GM21825 (cell line): ENCODE measurements around the gene KDM2A.
A peak's percentile ranks its signal among the peaks of the same experiment; 100 is the strongest.
"Not testable (repeated sequence)": the region's sequence is repeated elsewhere in the genome, so short reads cannot be mapped to it uniquely, and the experiment has no call there.

Experiments used
- ATAC-seq: cut with Tn5 transposase; IDR thresholded peaks from one replicate; pipeline ENCODE4 v1.9.1; 2021; ENCODE audit warnings: mild to moderate bottlenecking, moderate library complexity; ENCODE audit not compliant: unreplicated experiment

Gene KDM2A

GRCh38 chr11:67230886-67231285 lies 111.8 kb downstream of the KDM2A start:
- ATAC-seq: no peak

- ATAC-seq: no peak
Measured at GRCh38 chr11:67233584-67234190, 114.6 kb downstream of the KDM2A start.

- not testable (repeated sequence) for ATAC-seq
Measured at GRCh38 chr11:67234571-67234970, 115.5 kb downstream of the KDM2A start.

- ATAC-seq: no peak
Measured at GRCh38 chr11:67237574-67237973, 118.5 kb downstream of the KDM2A start.

- ATAC-seq: no peak
Measured at GRCh38 chr11:67238894-67239782, 120.1 kb downstream of the KDM2A start.

- ATAC-seq: peak; percentile 79
Measured at GRCh38 chr11:67239783-67240575, 120.9 kb downstream of the KDM2A start.

- ATAC-seq: peak; percentile 35
Measured at GRCh38 chr11:67240576-67241389, 121.7 kb downstream of the KDM2A start.

GRCh38 chr11:67242548-67242947 lies 123.5 kb downstream of the KDM2A start:
- ATAC-seq: no peak

- ATAC-seq: no peak
Measured at GRCh38 chr11:67243051-67243450, 124.0 kb downstream of the KDM2A start.

- ATAC-seq: no peak
Measured at GRCh38 chr11:67245046-67245445, 126.0 kb downstream of the KDM2A start.

- ATAC-seq: no peak
Measured at GRCh38 chr11:67247946-67248550, 129.0 kb downstream of the KDM2A start.

GRCh38 chr11:67248653-67249052 lies 129.6 kb downstream of the KDM2A start:
- no peak for ATAC-seq

GRCh38 chr11:67250059-67251043 lies 131.3 kb downstream of the KDM2A start:
- ATAC-seq: no peak

GRCh38 chr11:67251841-67252240 lies 132.8 kb downstream of the KDM2A start:
- no peak for ATAC-seq

GRCh38 chr11:67252831-67253239 lies 133.8 kb downstream of the KDM2A start:
- no peak for ATAC-seq

- ATAC-seq: no peak
Measured at GRCh38 chr11:67253872-67254624, 135.0 kb downstream of the KDM2A start.

- ATAC-seq: no peak
Measured at GRCh38 chr11:67254798-67255197, 135.7 kb downstream of the KDM2A start.

- ATAC-seq: no peak
Measured at GRCh38 chr11:67255353-67255752, 136.3 kb downstream of the KDM2A start.
